HG03565 (cell line): ENCODE results near the gene SPEF1.
"Not testable (repeated sequence)": the region's sequence is repeated elsewhere in the genome, so short reads cannot be mapped to it uniquely, and the experiment has no call there.

Source experiments
- ATAC-seq: cut with Tn5 transposase; IDR thresholded peaks from one replicate; pipeline ENCODE4 v1.9.1; 2021; ENCODE audit warnings: mild to moderate bottlenecking, moderate library complexity; ENCODE audit not compliant: unreplicated experiment

Gene SPEF1

DNA sequence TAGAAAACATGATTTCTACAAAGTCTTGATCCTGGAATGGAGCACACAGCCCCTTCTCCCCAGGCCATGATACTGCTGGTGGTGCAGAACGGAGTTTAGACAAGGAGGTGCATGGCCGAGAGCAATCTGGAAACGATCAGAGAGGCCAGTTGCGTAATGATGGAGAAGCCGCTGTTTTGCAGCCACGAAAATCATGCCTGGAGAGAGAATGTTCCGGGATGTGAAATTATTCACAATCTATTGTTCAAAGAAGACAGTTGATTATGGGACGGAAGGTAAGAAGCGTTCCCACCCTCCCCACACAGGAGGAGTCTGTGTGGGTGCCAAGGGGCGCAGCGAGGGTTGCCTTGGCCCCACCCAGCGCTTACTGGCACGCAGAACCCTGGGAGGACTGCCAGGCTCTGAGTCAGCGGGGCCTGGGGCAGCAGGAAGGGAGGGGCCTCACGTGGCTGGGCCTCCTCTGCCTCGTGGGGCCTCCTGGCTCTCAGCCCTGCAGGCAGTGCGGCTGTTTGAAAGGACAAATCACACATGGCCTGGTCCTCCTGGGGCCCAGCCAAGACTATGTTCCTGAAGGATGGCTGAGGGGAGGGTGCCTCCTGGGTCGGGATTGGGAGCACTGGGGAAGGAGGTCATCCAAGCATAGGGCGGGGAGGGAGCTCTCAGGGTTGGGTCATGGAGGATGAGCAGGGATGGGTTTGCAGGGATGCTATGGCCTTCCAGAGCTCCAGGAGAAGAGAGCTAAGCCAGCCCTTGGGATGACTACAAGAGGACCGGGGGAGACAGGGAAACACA is 30.4 kb upstream of the SPEF1 start:
- no peak for ATAC-seq

DNA sequence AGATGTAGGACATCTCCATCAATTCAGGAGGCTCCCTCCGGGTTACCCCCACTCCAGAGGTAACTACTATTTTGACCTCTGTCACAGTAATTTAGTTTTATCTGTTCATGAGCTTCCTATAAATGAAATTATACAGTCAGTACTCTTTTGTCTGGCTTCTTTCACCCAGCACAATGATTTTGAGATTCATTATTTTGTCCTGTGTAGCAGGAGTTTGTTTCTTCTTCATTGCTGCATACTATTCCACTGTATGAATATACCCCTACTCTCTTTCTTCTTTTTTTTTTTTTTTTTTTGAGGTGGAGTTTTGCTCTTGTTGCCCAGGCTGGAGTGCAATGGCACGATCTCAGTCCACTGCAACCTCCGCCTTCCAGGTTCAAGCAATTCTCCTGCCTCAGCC is 27.3 kb upstream of the SPEF1 start:
- ATAC-seq = no peak

DNA sequence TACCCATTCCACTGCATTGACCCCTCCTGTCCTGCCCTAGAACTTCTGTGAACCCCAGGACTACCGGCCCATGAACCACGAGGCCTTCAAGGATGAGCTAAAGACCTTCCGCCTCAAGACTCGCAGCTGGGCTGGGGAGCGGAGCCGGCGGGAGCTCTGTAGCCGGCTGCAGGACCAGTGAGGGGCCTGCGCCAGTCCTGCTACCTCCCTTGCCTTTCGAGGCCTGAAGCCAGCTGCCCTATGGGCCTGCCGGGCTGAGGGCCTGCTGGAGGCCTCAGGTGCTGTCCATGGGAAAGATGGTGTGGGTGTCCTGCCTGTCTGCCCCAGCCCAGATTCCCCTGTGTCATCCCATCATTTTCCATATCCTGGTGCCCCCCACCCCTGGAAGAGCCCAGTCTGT is 23.5 kb upstream of the SPEF1 start:
- no peak for ATAC-seq

- ATAC-seq = no peak
Observed at GRCh38 chr20:3804254-3804751, 23.1 kb upstream of the SPEF1 start.

- ATAC-seq = no peak
Observed at GRCh38 chr20:3803854-3804253, 22.6 kb upstream of the SPEF1 start.

DNA sequence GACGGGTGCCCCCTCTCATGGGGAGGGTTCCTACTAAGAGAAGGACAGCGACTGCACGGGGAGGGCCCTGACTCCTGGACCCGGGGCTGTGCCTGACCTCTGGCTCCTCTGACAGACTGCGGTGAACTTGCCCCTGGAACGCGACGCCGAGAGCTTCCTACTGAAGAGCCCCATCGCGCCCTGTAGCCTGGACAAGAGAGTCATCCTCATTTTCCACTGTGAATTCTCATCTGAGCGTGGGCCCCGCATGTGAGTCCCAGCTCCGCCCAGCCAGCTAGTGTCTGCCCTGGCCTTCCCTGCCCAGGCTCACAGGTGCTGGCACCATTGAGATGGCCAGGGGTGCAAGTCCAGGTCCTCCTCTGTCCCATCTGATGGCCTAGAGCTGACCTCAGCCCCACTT is 22.0 kb upstream of the SPEF1 start:
- no peak for ATAC-seq

DNA sequence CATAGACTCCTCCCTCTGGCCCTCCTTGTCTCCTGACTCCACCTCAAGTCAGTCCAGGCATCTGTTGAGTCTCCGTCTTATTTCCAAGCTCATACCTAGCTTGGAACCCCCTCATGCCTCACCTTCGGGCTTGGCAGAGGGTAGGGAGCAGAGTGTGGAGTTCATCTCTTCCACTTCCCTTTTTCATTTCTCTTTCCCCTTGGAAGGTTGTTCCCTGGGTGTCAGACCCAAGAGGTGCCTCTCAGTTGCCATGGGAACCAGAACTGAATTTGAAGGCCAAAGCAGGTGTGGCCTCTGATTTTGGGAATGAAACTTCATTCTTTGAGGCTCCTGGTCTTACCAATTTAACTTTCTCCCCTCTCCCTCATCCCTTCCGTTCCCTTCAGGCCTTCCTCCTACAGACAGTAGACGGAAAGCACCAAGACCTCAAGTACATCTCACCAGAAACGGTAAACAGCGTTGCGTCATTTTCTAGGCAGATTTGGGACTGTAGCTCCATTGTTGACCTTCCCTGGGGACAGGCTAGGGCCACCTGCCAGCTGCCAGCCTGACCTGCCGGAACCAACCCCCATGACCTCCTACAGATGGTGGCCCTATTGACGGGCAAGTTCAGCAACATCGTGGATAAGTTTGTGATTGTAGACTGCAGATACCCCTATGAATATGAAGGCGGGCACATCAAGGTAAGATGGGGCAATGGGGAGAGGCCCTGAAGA is 21.4 kb upstream of the SPEF1 start:
- no peak for ATAC-seq

- ATAC-seq = no peak
Observed at GRCh38 chr20:3801846-3802245, 20.6 kb upstream of the SPEF1 start.

GRCh38 chr20:3801299-3801698 is 20.1 kb upstream of the SPEF1 start:
- no peak for ATAC-seq

- no peak for ATAC-seq
Observed at GRCh38 chr20:3800878-3801260, 19.6 kb upstream of the SPEF1 start.

DNA sequence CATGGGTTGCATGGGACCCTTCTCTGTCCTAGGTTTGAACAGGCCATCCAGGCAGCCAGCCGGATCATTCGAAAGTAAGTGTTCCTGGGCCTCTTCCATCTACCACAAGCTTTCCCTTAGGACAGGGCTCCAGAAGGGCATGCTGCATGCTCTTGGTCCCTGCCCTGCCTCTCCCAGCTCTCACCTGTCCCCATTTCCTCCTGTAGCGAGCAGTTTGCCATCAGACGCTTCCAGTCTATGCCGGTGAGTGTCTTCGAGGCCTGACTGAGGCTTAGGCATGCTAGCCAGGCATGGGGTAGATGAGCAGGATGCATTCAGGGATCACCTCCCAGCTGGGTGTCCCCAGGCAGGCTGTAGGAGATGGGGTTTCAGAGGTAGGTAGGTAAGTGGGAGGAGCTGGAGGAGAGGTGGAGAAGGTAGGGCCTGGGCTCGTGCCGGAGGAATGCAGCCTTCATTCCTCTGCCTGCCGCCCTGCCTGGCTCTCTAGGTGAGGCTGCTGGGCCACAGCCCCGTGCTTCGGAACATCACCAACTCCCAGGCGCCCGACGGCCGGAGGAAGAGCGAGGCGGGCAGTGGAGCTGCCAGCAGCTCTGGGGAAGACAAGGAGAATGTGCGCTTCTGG is 19.1 kb upstream of the SPEF1 start:
- ATAC-seq = no peak

DNA sequence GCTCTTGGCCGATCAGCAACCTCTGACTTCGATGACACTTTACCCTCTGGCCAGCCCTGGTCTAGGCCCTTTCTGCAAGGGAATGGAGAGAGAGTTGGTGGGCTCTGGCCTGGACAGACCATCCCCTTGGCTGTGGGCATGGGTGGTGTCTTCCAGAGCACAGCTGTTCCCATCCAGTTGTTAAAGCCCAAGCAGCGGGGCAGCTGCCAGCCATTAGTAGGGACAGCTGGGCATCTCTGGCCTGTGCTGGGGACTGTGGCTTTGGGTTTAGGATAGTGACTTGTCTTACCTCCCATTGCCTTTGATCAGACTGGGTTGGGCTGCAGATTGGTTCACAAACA is 17.6 kb upstream of the SPEF1 start:
- ATAC-seq = no peak

GRCh38 chr20:3798373-3798768 is 17.1 kb upstream of the SPEF1 start:
- no peak for ATAC-seq

DNA sequence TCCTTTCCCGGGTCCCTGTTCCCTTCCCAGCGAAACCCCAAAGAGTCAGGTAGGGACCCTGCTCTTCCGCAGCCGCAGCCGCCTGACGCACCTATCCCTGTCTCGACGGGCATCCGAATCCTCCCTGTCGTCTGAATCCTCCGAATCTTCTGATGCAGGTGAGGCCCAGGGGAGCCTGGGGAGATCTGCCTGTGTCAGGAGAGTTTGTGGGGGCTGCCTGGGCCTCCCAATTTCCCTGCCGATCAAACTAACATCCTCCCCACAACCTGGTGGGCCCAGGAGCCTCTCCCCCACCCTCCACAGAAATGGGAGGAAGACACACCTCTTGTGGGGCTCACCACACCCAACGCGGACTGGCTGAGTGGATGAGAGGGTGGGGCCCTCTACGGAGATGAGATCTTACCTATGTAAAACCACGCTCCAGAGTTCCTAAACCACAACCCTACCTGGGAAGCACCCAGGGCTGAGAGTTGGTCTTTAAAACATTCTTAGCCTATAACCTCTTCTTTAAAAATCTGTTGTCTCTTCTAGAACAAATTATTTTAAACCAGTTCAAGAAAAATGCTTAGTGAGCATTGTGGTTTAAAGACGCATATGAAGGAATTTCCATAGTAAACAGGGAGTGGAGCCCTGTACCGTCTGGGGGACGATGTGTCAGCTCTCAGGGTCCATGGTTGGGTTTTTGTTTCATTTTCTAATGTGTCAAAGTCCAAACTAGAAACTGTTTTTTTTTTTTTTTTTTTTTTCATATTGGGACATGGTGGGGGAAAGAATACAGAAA is 16.5 kb upstream of the SPEF1 start:
- no peak for ATAC-seq

DNA sequence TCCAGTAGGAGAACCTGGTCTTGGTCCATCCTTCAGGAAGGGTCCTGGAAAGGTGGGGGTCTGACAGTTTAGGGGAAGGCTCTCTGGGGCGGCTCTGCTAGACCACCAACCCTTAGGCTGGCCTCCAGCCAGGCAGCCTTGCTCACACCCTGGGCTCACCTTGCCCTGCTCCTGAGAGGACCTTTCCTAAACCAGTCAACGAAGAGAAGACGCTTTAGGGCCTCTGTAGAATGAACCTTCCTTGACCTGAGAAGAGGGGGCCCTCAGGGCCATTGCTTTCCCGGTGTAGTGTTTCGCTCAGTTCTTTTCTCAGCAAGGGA is 15.9 kb upstream of the SPEF1 start:
- ATAC-seq = no peak

DNA sequence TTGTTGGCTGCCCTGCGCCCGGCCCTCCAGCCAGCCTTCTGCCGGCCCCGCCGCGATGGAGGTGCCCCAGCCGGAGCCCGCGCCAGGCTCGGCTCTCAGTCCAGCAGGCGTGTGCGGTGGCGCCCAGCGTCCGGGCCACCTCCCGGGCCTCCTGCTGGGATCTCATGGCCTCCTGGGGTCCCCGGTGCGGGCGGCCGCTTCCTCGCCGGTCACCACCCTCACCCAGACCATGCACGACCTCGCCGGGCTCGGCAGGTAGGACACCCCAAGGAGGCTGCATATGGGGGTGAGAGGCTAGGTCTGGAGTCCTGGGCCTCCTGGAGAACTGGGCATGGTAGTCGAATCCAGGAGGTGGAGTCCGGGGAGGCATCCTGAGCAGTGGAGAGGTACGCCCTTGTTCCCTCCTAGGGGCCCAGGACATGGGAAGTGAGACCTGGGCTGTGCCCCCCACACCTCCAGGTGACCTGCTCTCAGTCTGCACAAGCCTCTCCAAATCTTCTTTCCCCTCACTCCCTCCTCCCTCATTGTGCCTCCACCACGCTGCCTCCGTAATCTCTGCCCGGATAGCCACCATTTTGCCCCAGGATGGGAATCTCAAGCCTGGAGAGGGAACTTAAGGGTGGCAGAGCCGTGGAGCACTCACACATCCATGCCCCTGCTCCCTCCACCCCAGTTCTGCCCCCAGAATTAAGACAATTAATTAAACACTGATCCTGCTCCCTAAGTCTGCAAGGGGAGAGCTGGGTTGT is 15.4 kb upstream of the SPEF1 start:
- no peak for ATAC-seq

DNA sequence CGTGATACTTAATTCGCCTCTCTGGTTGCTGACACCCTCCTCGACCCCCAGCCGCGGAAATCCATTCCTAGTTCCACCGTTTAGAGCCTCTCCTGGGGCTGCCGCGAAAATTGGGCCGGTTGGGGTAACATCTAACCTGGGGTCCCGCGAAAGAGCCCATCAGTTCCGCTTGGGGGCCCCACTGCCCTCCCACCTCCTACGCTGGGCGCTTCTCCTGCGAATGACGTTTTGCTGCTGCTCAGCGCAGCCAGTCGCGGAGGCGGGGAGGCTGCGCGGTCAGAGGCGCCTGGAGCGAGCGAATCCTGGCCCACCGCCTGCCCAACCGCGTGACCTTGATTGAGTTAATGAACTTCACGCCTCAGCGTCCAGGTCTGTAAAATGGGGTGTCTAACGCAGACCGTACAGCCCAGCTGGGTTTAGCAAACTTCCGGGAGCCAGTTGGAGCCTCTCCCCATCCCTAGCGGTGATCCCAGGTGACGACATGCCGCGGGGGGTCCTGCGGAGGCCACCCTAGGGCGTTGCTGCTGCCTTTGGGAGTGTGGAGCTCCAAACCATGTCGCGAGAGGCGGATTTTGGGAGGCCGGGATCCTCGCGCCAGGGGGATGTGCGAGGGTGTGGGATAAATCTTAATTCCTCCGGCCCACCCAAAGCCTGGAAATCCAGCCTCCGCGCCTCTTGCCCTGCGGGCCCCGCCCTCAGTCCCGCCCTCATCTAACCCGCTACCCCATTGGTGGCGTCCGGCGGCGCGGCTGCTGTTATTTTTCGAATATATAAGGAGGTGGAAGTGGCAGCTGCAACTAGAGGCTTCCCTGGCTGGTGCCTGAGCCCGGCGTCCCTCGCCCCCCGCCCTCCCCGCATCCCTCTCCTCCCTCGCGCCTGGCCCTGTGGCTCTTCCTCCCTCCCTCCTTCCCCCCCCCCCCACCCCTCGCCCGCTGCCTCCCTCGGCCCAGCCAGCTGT is 14.5 kb upstream of the SPEF1 start, which contains the start of gene CDC25B:
Gene CDC25B (plus strand): TSS at position 800 of the 958 bp plus-strand sequence. CDS start 222 bp downstream, outside the sequence.
- ATAC-seq = peak; percentile 61

DNA sequence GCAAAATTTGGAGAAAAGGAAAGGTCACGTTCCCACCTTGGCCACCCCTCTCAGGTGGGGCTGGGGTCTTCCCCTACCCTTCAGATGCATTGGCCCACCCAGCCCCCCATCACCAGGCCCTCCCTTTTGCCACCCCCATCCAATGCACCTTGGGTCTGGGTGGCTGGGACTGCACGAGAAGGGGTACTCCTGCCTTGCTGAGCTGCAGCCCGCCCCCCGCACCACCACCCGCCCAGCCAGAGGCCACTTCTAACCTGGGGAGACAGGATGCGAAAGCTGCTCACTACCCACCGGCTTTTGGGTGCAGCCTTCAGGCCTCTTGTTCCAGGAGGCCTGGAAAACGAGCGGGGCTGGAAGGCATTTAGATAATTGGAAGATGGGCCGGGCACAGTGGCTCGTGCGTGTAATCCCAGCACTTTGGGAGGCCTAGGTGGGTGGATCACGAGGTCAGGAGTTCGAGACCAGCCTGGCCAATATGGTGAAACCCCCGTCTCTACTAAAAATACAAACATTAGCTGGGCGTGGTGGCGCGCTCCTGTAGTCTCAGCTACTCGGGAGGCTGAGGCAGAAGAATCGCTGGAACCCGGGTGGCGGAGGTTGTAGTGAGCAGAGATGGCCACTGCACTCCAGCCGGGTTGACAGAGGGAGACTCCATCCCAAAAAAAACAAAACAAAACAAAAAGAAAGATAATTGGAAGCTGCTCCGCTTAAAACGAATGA is 13.6 kb upstream of the SPEF1 start:
- no peak for ATAC-seq

GRCh38 chr20:3794168-3794567 is 12.9 kb upstream of the SPEF1 start:
- not testable (repeated sequence) for ATAC-seq
